Measurements from ENCODE around the gene MTMR3.
"Not testable (repeated sequence)": the region's sequence is repeated elsewhere in the genome, so short reads cannot be mapped to it uniquely, and the experiment has no call there.

MTMR3 gene

GRCh38 chr22:30061094-30061493 lies 178.1 kb downstream of the MTMR3 start:
- not testable (repeated sequence) for DNase-seq

DNA sequence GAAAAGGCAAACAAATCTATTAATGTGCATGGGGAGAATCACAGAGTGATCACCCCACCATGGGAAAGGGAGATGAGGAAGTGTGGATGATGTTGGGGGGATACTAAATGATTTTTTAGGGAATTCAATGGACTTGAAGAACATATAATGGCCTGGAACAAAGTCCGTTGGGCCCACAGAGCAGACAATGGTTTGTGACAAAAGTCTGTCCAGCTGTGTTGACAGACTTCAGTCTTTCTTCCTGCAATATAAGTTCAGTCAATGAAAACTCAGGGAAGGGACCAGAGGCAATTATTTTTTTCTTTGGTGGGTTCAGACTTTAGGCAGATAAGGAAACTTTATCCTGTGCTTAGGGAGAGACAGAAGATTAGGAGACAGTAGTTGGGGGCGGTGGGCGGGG lies 179.3 kb downstream of the MTMR3 start:
- DNase-seq = no peak

DNA sequence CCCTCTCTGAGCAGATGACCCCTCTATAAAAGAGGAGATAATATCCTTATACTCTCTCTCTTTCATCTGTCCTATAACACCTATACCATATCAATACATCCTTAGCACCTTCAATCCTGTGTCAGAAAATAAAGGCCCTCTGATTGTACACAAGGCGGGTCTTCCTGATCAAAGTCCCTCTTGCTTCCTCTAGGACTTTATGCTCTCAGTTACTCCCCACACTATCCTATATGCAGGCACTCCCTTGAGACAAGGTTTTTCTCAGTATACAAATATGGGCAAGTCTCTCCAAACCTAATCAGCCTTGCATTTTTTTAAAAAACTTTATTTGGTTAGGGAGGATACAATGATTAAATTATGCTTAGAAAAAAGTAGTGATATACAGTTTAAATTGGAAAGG lies 180.0 kb downstream of the MTMR3 start:
- DNase-seq = no peak

GRCh38 chr22:30064172-30064571 lies 181.2 kb downstream of the MTMR3 start:
- DNase-seq = no peak

DNA sequence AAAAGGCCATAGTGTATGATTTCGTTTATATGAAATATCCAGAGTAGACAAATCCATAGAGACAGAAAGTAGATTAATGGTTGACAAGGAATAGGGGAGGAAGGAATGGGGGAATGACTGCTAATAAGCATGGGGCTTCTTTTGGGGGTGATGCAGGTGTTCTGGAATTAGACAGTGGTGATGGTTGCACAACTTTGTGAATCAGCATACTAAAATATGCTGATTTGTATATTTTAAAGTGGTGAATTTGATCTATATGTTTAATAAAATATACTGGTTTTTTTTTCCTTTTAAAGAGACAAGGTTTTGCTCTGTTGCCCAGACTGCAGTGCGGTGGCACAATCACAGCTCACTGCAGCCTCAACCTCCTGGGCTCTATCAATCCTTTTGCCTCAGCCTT lies 190.8 kb downstream of the MTMR3 start:
- no peak for DNase-seq

- peak; percentile 34 for DNase-seq
Measured at GRCh38 chr22:30074147-30074546, 191.2 kb downstream of the MTMR3 start.

DNA sequence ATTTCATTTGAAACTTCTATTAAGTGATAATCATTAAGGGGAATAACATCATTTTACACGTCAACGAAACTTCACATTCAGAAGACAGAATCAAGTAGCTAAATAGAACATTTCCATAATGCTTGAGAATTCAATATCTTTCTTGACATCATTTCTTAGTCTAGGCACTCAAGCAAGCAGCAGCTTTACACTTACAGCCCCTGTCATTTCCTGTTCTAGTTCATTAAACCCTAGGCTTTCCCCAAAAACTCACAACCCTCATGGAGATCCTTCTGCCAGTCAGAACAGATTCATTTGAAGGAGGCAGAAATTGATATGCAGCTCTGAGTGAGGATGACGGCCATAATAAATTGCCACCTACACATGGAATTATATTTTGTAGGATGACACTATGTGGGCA lies 192.0 kb downstream of the MTMR3 start:
- DNase-seq = no peak

- DNase-seq = peak; percentile 45
Measured at GRCh38 chr22:30077279-30077880, 194.4 kb downstream of the MTMR3 start.

- peak; percentile 37 for DNase-seq
Measured at GRCh38 chr22:30078320-30079311, 195.6 kb downstream of the MTMR3 start.

DNA sequence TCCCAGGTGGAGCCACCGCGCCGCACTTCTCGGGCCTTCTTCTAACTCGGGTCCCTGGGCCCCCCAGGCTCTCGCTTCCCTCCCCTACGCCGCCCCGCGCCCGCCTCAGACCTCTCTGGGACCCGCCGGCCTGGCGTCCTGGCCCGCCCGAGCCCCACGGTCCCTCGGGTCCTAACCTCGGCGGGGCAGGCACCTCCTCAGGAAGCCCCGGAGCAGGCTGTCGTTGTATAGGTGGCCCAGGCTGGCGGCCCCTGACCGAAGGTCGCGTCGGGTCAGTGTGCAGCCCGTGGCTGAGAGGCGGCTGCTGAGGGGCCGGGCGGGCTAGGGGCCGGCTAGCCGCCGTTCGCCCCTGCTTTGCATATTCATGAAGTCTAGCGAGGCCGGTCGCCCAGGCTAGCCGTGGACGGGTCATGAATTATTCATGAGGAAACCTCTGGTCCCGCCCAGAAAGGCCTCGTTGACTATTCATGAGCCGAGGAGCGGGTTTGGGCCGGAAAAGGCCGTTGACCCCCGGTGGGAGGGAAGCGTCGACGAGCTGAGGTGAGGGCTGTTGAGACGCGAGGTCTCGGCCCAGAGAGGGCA lies 197.1 kb downstream of the MTMR3 start, which contains the start of gene HORMAD2:
HORMAD2 (plus strand) TSS at position 513 of the 582 bp plus-strand sequence. CDS start 13,489 bp downstream, outside the sequence.
- no peak for DNase-seq
